HG03354 (cell line): Measurements from ENCODE around the gene DEPP1.

ENCODE experiments used
- ATAC-seq: cut with Tn5 transposase; IDR thresholded peaks from one replicate; pipeline ENCODE4 v1.9.1; 2021; ENCODE audit warnings: mild to moderate bottlenecking; ENCODE audit not compliant: unreplicated experiment, poor library complexity, severe bottlenecking

Gene DEPP1

DNA sequence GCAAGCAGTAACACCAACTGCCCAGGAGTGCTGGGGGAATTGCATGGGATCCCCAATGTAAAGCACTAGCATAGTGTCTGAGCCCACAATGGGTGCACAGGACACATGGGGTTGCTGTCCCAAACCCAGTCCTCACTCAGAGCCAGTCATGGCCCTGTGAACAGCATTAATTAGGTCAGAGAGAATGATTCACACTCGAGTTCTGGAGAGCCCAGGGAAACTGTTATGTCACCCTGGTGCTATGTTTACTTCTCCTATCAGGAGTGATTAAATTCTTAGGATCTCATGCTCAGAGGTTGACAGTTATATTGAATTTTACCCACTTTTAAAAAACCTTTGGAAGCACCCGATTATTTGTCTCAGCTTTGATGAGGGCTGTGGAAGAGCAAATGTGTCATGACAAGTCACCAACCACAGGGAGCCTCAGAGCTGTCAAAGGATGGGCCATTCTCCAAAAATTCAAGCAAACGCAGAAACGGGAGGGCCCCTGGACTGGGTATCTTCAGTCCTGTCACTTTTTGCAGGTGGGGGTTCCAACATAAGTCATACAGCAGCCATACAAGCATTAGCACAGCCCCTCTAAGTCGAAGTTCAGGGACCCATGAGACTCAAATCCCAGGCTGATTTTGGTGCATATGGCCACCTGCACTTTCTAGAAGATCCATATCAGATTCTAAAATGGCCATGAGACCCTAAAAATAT is 20.3 kb downstream of the DEPP1 start:
- no peak for ATAC-seq

GRCh38 chr10:44956717-44957706 is 21.6 kb downstream of the DEPP1 start:
- no peak for ATAC-seq

- no peak for ATAC-seq
These were observed 22.4 kb downstream of the DEPP1 start for GRCh38 chr10:44956226-44956625.

- ATAC-seq: no peak
These were observed 23.1 kb downstream of the DEPP1 start for GRCh38 chr10:44955413-44956070.

GRCh38 chr10:44954962-44955361 is 23.6 kb downstream of the DEPP1 start:
- ATAC-seq: no peak

- no peak for ATAC-seq
These were observed 24.6 kb downstream of the DEPP1 start for GRCh38 chr10:44954042-44954441.

GRCh38 chr10:44952779-44953231 is 25.8 kb downstream of the DEPP1 start:
- no peak for ATAC-seq

GRCh38 chr10:44951576-44952226 is 26.9 kb downstream of the DEPP1 start:
- no peak for ATAC-seq

GRCh38 chr10:44950326-44951225 is 28.0 kb downstream of the DEPP1 start:
- peak; percentile 32 for ATAC-seq

- no peak for ATAC-seq
These were observed 28.7 kb downstream of the DEPP1 start for GRCh38 chr10:44949915-44950314.

DNA sequence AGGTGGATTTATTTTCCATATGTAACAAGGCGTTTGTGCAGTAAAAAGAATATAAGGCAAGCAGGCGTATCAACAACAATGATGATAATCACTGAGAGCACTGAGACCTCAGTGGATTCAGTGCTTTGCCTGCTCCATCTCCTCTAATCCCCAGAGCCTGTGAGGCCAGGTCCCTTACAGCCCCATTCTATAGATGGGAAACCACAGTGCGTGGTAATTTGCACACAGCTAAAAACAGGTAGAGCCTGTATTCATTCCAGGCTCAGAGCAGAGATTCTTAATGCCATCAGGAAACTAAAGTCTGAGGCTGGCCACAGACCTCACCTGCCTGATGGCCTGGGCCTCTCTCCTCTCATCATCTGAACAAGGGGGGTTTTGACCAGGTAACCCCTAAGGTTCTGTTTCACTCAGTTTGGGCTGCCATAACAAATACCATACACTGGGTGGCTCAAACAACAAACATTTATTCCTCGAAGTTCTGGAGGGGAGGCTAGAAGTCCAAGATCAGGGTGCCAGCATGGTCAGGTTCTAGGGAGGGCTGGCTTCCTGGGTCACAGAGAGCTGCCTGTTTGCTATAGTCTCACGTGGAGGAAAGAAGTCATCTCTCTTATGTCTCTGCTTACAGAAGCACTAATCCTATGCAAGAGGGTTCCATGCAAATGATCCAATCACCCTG is 29.3 kb downstream of the DEPP1 start:
- no peak for ATAC-seq

GRCh38 chr10:44948642-44949041 is 30.0 kb downstream of the DEPP1 start:
- ATAC-seq: no peak

DNA sequence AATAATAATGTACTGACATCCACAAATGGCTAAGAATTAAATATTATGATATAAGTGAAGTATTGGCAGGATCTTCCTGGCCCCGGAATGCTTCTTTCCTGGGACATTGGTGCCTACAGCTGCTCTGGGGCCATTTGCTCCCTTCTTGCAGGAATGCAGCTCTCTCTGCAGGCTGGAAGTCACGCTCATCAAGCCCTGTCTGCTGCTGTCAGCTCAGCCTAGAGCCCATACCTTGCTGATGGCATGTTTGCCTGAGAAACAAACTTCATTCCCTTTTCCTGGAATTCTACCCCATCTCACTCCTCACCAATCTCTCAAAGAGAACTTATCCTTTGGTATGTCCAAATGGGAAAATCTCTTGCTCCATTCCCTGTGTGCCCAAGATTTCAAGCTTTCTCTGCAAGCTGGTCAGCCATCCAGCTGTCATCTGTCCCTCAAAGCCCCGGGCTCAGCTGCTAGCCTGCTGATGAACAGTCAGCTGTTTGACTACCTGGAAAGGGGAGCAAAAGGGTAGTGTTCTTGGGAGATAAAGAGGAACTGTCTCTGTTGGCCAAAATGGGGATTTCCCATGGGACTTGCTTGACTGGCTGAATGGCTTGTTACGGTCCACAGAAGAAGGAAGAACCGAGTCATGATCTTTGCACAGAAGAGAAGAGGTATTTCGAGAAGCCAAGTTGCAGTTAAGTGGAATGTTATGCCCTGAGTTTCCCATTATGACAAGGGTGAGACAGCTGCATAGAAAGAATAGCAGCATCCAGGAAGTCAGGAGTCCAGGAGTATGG is 31.0 kb downstream of the DEPP1 start:
- peak; percentile 55 for ATAC-seq

DNA sequence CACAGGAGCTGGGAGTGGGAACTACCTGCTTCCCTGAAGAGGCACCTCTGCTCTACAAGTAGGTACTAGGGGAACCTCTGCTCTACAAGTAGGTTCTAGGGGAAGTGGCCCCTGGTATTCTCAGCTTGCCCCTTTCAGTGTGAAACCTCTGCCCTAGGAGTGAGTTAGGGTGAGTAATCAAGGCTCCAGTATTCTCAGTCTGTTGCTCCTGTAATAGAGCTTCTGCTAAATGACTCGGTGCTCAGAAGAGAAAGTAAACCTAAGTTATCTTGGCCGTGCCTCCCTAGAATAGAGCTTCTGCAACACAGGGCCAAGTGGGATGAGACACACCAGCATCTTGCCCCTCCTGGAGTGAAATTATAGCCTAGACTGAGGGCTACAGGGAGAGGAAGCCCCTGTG is 32.4 kb downstream of the DEPP1 start:
- peak; percentile 55 for ATAC-seq

- ATAC-seq: no peak
These were observed 34.3 kb downstream of the DEPP1 start for GRCh38 chr10:44944354-44944753.

DNA sequence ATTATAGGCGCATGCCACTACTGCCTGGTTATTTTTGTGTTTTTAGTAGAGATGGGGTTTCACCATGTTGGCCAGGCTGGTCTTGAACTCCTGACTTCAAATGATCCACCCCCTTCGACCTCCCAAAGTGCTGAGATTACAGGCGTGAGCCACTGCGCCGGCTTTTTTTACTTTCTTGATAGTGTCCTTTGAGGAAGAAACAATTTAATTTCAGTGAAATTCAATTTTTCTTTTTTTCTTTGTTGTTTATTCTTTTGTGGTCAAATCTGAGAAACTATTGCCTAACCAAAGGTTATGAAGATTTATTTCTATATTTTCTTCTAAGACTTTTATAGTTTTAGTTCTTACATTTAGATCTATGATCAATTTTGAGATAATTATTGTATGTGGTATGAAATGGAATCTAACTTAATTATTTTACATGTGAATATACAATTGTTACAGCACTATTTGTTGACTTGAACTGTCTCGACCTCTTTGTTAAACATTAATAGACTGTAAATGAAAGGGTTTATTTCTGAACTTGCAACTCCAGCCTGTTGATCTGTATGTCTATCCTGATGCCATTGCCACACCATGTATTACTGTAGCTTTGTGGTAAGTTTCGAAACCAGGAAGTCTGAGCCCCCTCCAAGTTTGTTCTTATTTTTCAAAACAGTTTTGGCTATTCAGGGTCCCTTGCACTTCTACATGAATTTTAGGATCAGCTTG is 38.8 kb downstream of the DEPP1 start:
- no peak for ATAC-seq

DNA sequence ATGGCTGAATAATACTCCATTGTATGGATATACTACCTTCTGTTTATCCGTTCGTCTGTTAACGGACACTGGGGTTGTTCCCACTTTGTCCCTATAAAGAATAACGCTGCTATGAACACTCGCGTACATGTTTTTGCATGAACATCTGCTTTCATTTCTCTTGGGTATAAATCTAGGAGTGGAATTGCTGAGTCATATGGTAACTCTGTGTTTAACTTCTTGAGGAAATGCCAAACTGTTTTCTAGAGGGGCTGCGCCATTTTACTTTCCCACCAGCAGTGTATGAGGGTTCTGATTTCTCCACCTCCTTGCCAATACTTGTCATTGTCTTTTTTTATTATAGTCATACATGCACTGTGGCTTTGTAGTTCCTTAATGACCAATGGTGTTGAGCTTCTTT is 39.7 kb downstream of the DEPP1 start:
- ATAC-seq: no peak
